GM12873 (cell line): ENCODE data around the gene PTCHD1.

Experiments
- CTCF ChIP-seq: IDR thresholded peaks from 2 replicates; pipeline ENCODE4 v1.5.1; 2012; ENCODE audit warnings: low read depth, mild to moderate bottlenecking, moderate library complexity, low read length, control low read depth; ENCODE audit not compliant: insufficient read depth; ENCODE audit errors: missing control alignments

PTCHD1 gene

GRCh38 chrX:23334848-23335599, at the start of gene PTCHD1:
PTCHD1 (plus strand) TSS chrX:23334849; CDS start chrX:23334876, 27 bp downstream.
- no peak for TF ChIP-seq CTCF

GRCh38 chrX:23286731-23287130, 47.9 kb upstream of the PTCHD1 start:
- TF ChIP-seq CTCF: no peak

GRCh38 chrX:23287191-23287725, 47.4 kb upstream of the PTCHD1 start:
- no peak for TF ChIP-seq CTCF

GRCh38 chrX:23292354-23292987, 42.2 kb upstream of the PTCHD1 start:
- TF ChIP-seq CTCF: no peak

- no peak for TF ChIP-seq CTCF
These were observed 41.5 kb upstream of the PTCHD1 start for GRCh38 chrX:23292988-23293651.

- no peak for TF ChIP-seq CTCF
These were observed 29.8 kb upstream of the PTCHD1 start for GRCh38 chrX:23304881-23305280.

GRCh38 chrX:23311731-23312130, 22.9 kb upstream of the PTCHD1 start:
- no peak for TF ChIP-seq CTCF
